AG09319 (cell line): ENCODE data around the gene COL7A1.

Experiments used
- DNase-seq: peaks from one replicate; pipeline ENCODE4 v3.0.0-alpha.2; 2010; ENCODE audit warnings: low read depth; ENCODE audit errors: extremely low read depth
- TF ChIP-seq, protein P1 (sequence below): IDR thresholded peaks from 2 replicates; pipeline ENCODE4 v1.5.1; 2011; ENCODE audit warnings: low read depth, mild to moderate bottlenecking, inconsistent platforms, low read length, moderate library complexity

The COL7A1 gene

DNA sequence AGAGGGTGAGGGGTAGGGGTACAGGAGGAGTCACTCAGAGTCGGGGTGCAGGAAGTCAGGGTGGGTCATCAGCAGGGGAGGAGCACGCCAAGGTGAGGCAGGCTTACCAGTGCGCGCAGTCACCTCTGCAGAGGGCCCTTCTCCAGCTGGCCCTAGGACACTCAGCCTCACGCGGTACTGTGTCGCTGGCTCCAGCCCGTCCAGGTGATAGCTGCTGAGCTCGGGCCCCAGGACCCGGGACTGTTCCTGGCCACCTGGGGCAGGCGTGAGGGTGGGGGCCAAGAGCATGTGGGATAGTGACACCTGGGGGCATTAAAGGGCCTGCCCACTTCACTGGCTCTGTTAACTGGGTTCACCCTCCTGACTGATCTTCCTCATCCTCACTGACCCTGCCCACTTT is 7.4 kb downstream of the COL7A1 start:
- DNase-seq, result no peak
- TF ChIP-seq, protein P1, sequence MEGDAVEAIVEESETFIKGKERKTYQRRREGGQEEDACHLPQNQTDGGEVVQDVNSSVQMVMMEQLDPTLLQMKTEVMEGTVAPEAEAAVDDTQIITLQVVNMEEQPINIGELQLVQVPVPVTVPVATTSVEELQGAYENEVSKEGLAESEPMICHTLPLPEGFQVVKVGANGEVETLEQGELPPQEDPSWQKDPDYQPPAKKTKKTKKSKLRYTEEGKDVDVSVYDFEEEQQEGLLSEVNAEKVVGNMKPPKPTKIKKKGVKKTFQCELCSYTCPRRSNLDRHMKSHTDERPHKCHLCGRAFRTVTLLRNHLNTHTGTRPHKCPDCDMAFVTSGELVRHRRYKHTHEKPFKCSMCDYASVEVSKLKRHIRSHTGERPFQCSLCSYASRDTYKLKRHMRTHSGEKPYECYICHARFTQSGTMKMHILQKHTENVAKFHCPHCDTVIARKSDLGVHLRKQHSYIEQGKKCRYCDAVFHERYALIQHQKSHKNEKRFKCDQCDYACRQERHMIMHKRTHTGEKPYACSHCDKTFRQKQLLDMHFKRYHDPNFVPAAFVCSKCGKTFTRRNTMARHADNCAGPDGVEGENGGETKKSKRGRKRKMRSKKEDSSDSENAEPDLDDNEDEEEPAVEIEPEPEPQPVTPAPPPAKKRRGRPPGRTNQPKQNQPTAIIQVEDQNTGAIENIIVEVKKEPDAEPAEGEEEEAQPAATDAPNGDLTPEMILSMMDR, result no peak

DNA sequence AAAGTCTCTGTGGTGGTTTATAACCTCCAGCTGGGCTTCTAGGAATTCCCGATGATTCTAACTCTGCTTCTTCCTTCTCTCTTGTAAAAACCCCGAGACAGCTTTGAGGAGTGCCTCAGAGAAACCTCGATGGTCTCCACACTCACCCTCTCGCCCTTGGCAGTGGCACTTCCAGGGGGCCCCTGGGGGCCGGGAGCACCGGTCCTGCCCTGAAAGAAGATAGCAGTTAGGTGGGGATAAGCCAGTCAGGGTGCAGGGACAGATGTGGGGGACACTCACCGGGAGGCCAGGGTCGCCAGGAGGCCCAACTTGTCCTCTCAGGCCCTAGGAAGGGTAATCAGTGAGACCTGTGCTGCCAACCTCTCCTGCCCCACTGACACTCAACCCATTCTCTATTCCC is 9.7 kb downstream of the COL7A1 start:
- DNase-seq, result no peak
- TF ChIP-seq, protein P1, result no peak

DNA sequence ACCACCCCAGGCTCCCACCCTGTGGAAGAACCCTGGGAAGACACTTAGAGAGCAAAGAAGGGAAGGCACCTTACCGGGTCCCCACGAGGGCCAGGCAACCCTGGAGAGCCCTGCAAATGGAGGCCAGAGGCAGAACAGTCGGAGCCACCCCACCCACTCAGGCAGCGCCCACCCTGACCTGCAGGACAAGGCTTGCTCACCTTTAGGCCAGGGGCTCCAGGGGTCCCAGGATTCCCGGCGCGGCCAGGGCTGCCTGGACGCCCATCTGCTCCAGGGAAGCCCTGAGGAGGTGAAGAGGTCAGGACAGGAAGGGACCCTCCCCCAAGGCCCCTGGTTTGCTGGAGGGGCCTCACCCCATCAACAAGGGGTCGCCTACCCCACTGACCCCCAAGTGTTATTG is 10.3 kb downstream of the COL7A1 start:
- TF ChIP-seq, protein P1, result no peak
- DNase-seq, result no peak

DNA sequence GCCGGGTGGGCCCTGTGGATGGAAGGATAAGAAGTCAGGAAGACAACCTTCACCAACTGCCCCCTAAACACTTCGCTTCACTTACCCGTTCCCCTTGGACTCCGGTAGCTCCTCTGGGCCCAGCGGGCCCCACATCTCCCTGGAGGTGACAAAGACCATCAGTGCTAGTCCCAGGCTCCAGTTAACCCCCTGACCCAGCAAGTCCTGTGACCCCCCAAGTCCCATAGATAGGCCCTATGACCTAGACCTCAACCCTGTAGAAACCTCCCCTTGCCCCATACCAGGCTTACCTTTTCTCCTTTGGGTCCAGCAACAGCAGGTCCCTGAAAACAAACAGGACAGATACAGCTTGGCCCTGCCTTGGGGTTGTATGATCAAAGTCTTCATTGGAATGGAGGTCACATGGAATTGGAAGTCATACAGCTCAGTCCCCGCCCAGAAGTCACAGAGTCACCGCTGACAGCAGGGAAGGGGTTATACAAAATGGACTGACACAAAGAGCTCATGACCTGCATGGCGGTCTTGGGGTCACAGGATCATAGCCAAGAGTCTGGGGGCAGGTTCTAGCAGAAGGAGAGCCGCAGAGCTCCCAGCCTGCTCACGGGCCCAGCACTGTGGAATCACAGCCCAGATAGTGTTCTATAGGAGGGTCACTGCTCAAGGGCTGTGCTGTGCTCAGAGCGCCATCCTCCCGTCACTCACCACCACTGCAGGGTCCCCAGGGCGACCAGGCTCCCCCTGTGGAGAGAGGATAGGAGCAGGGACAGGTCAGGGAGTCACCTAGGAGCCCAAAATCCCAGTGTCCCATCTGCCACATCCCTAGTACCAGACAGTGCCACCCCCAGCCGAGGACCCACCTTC is 13.3 kb downstream of the COL7A1 start:
- TF ChIP-seq, protein P1, result no peak
- DNase-seq, result no peak

DNA sequence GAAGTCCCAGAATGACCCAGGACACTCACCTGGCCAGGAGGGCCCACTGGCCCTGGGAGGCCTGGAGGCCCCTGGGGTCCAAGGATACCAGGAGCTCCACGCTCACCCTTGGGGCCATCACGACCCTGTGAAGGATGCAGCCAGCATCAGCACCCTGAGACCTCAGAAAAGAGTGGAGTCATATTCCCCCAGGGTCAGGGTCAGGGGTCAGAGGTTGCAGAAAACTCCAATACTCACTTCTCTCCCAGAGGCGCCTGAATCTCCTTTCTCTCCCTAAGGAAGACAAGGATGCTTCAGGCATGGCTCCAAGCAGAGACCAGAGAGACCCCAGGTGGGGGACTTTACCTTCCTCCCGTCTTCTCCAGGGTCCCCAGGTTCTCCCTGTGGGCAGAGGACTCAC is 18.5 kb downstream of the COL7A1 start:
- TF ChIP-seq, protein P1, result no peak
- no peak for DNase-seq

DNA sequence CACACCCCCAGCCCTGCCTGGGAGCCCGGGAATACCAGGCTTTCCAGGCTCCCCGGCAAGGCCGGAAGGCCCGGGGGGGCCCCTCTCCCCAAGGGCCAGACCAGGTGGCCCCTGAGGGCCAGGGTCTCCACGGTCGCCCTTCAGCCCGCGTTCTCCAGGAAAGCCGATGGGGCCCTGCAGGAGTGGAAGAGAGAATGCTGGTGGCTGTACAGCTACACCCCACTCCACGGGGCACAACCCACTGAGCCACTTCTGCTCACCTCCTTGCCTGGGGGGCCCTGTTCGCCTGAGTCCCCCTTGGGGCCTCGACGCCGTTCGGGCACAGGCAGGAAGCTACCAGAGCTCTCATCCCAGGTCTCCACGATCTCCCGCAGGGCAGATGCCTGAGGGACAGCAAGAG is 19.8 kb downstream of the COL7A1 start:
- TF ChIP-seq, protein P1, result no peak
- no peak for DNase-seq

DNA sequence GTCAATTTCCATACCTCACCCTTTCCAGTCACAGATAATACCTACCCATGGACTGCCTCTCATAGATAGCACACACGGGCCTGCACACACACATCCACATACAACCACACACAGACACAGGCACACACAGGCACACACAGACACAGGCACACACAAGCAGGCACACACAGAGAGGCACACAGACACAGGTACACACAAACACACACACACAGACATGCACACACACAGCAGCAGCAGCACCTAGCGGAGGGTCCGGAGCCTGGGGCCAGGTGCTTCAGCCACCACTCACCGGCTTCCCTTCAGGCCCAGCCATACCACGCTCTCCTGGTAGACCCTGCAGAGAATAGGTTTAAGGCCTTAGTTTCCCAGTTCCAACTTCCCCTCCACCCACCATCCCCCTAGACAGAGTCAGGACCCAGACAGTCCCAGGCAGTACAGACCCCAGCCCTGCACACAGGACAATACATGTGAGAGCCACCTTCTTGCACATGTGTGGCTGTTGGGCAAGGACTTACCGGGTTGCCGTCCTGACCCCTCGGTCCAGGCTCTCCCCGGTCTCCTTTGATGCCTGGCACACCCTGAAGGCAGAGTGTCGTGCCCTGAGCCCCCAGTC is 21.1 kb downstream of the COL7A1 start:
- DNase-seq, result no peak
- TF ChIP-seq, protein P1, result no peak
